ENCODE measurements around the gene PTPRG. TPM values are rescaled to one million over a fixed set of nuclear protein-coding genes. Genes with fewer than 3 reads are reported as not detected.

Gene PTPRG
- total RNA-seq, 1 experiment from 2014 or later: 0.73 TPM

DNA sequence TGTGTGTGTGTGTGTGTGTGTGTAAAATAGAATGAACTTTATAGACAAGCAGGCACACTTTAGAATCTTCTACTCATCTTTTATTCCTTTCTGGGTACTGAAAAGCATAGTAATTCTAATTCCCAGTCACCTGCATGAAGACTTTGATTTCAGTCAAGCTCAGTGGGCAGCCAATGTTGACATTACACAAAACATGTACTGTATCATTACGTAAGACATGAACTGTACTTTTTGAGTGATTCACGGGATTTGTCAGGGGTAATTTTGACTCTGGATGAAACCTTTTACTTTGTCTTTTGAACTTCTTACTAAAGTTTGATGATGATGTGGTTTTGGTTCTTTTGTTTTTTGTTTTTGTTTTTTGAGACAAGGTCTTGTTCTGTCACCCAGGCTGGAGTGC, 38.8 kb downstream of the PTPRG start:
- H3K4me2 ChIP-seq (ENCODE audit: low read length): no peak overlapping the region
- no TSS peak for BruUV-seq (replicated peaks)
- TF ChIP-seq EZH2phosphoT487 (IDR thresholded peaks at IDR 0.05; ENCODE audit: borderline replicate concordance, low read length) (no peak), EZH2 (IDR thresholded peaks at IDR 0.05; ENCODE audit: low read length, unreplicated experiment) (no peak)
- TF ChIP-seq, protein P1, sequence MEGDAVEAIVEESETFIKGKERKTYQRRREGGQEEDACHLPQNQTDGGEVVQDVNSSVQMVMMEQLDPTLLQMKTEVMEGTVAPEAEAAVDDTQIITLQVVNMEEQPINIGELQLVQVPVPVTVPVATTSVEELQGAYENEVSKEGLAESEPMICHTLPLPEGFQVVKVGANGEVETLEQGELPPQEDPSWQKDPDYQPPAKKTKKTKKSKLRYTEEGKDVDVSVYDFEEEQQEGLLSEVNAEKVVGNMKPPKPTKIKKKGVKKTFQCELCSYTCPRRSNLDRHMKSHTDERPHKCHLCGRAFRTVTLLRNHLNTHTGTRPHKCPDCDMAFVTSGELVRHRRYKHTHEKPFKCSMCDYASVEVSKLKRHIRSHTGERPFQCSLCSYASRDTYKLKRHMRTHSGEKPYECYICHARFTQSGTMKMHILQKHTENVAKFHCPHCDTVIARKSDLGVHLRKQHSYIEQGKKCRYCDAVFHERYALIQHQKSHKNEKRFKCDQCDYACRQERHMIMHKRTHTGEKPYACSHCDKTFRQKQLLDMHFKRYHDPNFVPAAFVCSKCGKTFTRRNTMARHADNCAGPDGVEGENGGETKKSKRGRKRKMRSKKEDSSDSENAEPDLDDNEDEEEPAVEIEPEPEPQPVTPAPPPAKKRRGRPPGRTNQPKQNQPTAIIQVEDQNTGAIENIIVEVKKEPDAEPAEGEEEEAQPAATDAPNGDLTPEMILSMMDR (conservative IDR thresholded peaks at IDR 0.05; ENCODE audit: low read depth, low read length): no peak
- no peak for ATAC-seq
- ChIA-PET CTCF (no interaction called here), POLR2A (ENCODE audit: unreplicated experiment) (no interaction called here)
- no peak overlapping the region for H3K4me3 ChIP-seq (ENCODE audit: low read length)
- no peaks in the 10 kb centered on the region for H3K9me2 ChIP-seq (replicated peaks; ENCODE audit: low read length)
- H3K27me3 ChIP-seq (ENCODE audit: low read length): no peaks in the 10 kb centered on the region
- H2AFZ ChIP-seq (ENCODE audit: low read length): no peak overlapping the region
- intact Hi-C loops (cut with micrococcal nuclease): no loop called here
- H3K27ac ChIP-seq (ENCODE audit: low read length): no peak overlapping the region
- H3K79me2 ChIP-seq (ENCODE audit: low read length): no peaks in the 10 kb centered on the region
- no peak overlapping the region for H3K9ac ChIP-seq (ENCODE audit: low read length)
- no peaks in the 10 kb centered on the region for H4K20me1 ChIP-seq (ENCODE audit: low read length)
- no peaks in the 10 kb centered on the region for H3F3A ChIP-seq (ENCODE audit: low read length, unreplicated experiment)
- no peaks in the 10 kb centered on the region; the same call in none of the 2 replicates for H3K9me3 ChIP-seq (ENCODE audit: low read length)
- H3K36me3 ChIP-seq (ENCODE audit: low read depth, low read length): no peaks in the 10 kb centered on the region
- H3K4me1 ChIP-seq (ENCODE audit: insufficient read depth, low read length): no peaks in the 10 kb centered on the region
- no peak for DNase-seq

DNA sequence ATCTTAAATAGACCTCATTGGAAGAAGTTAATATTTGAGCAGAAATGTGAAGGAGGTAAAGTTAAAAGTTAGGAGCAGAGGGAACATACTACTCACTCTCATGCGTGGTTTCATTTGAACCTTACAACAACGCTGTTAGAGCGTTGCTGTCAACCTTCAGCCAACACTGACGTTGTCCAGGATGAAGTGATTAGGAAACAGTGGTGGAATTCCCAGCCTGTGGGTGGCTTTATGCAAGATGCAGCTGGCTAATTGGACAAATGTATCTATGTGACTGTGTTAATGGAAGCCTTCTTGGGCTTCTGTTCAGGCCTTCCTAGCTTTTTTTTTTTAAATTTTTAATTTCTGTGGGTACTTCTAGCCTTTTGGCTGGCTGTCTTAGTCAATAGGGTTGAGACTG, 40.5 kb downstream of the PTPRG start:
- Histone ChIP-seq H3K79me2 (ENCODE audit: low read length) (no peaks in the 10 kb centered on the region), H4K20me1 (ENCODE audit: low read length) (no peaks in the 10 kb centered on the region)
- POLR2A ChIA-PET (ENCODE audit: unreplicated experiment): no interaction called here

DNA sequence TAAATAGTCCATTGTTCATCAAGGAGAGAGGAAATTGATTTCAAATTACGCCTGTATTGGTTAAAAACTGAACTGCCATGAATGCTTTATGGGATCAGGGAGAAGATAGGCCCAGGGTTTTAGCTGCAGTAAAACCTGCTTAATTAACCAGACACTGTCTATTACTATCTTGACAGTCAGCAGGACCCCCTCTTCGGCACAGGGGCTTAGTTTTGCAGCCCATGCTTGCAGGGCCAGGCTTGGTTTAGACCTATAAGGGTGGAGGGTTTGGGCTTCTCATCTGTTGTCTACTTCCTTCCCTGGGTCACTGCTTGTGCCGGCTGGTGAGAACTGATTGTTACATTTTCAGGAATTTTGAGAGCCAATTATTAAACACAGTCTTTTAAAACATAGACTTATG, 41.1 kb downstream of the PTPRG start:
- Histone ChIP-seq H2AFZ (ENCODE audit: low read length) (no peak overlapping the region), H3K4me3 (ENCODE audit: low read length) (no peak overlapping the region), H3F3A (ENCODE audit: low read length, unreplicated experiment) (no peaks in the 10 kb centered on the region), H3K9ac (ENCODE audit: low read length) (no peak overlapping the region), H3K4me2 (ENCODE audit: low read length) (no peak overlapping the region), H3K27me3 (ENCODE audit: low read length) (no peaks in the 10 kb centered on the region), H3K27ac (ENCODE audit: low read length) (no peak overlapping the region), H3K9me3 (ENCODE audit: low read length) (no peaks in the 10 kb centered on the region; the same call in none of the 2 replicates), H3K36me3 (ENCODE audit: low read depth, low read length) (no peaks in the 10 kb centered on the region), H3K79me2 (ENCODE audit: low read length) (no peaks in the 10 kb centered on the region), H3K9me2 (replicated peaks; ENCODE audit: low read length) (no peaks in the 10 kb centered on the region), H3K4me1 (ENCODE audit: insufficient read depth, low read length) (no peaks in the 10 kb centered on the region), H4K20me1 (ENCODE audit: low read length) (no peaks in the 10 kb centered on the region)
- ChIA-PET CTCF (no interaction called here), POLR2A (ENCODE audit: unreplicated experiment) (no interaction called here)
- BruUV-seq (replicated peaks): no TSS peak
- TF ChIP-seq, protein P1 (conservative IDR thresholded peaks at IDR 0.05; ENCODE audit: low read depth, low read length): no peak
- TF ChIP-seq EZH2 (IDR thresholded peaks at IDR 0.05; ENCODE audit: low read length, unreplicated experiment) (no peak), EZH2phosphoT487 (IDR thresholded peaks at IDR 0.05; ENCODE audit: borderline replicate concordance, low read length) (no peak)
- intact Hi-C loops (cut with micrococcal nuclease): no loop called here
- ATAC-seq (no peak), DNase-seq (no peak)

More for the DNA sequence above, 40.5 kb downstream of the PTPRG start:
- ATAC-seq: no peak
- Histone ChIP-seq H3K9ac (ENCODE audit: low read length) (no peak overlapping the region), H3K4me1 (ENCODE audit: insufficient read depth, low read length) (no peaks in the 10 kb centered on the region), H3F3A (ENCODE audit: low read length, unreplicated experiment) (no peaks in the 10 kb centered on the region), H3K9me3 (ENCODE audit: low read length) (no peaks in the 10 kb centered on the region; the same call in none of the 2 replicates), H3K27me3 (ENCODE audit: low read length) (no peaks in the 10 kb centered on the region), H3K9me2 (replicated peaks; ENCODE audit: low read length) (no peaks in the 10 kb centered on the region), H3K36me3 (ENCODE audit: low read depth, low read length) (no peaks in the 10 kb centered on the region), H3K27ac (ENCODE audit: low read length) (no peak overlapping the region), H3K4me3 (ENCODE audit: low read length) (no peak overlapping the region), H3K4me2 (ENCODE audit: low read length) (no peak overlapping the region), H2AFZ (ENCODE audit: low read length) (no peak overlapping the region)
- CTCF ChIA-PET: no interaction called here
- intact Hi-C loops (cut with micrococcal nuclease): no loop called here
- no peak for DNase-seq
- TF ChIP-seq EZH2 (IDR thresholded peaks at IDR 0.05; ENCODE audit: low read length, unreplicated experiment): no peak
- TF ChIP-seq, protein P1 (conservative IDR thresholded peaks at IDR 0.05; ENCODE audit: low read depth, low read length): no peak
- TF ChIP-seq EZH2phosphoT487 (IDR thresholded peaks at IDR 0.05; ENCODE audit: borderline replicate concordance, low read length): no peak
- no TSS peak for BruUV-seq (replicated peaks)

Data from PC-3 (cell line).